Skeletal muscle cell (primary cell): Measurements from ENCODE around the gene CNTNAP5.

Source experiments
- DNase-seq: peaks from one replicate; pipeline ENCODE4 v3.0.0-alpha.2; 2010; ENCODE audit warnings: low read depth
- H3K4me3 ChIP-seq: 2 replicates; pipeline ENCODE4 v1.5.1; 2011; ENCODE audit warnings: low read depth, mild to moderate bottlenecking, control low read depth, low read length, moderate library complexity

CNTNAP5 gene

GRCh38 chr2:124025171-124025580 is at the start of gene CNTNAP5:
Gene CNTNAP5, plus strand, starts transcription at chr2:124025287. Its CDS starts 364 bp downstream, at chr2:124025651.
- DNase-seq = no peak
- peak within 1 kb of the TSS; percentile 29 for H3K4me3 ChIP-seq

- DNase-seq = no peak
These were observed 48.9 kb upstream of the CNTNAP5 start for GRCh38 chr2:123976054-123976648.

GRCh38 chr2:123993728-123994323 is 31.3 kb upstream of the CNTNAP5 start:
- DNase-seq = no peak
- no peak overlapping the region for H3K4me3 ChIP-seq

More at GRCh38 chr2:123976054-123976648, 48.9 kb upstream of the CNTNAP5 start:
- H3K4me3 ChIP-seq = no peak overlapping the region

GRCh38 chr2:123999681-124000080 is 25.4 kb upstream of the CNTNAP5 start:
- H3K4me3 ChIP-seq = no peak overlapping the region
- DNase-seq = no peak

- DNase-seq = peak; percentile 22
- no peak overlapping the region for H3K4me3 ChIP-seq
These were observed 23.2 kb upstream of the CNTNAP5 start for GRCh38 chr2:124001696-124002430.

GRCh38 chr2:124018890-124019289 is 6.2 kb upstream of the CNTNAP5 start:
- H3K4me3 ChIP-seq = no peak overlapping the region
- no peak for DNase-seq

GRCh38 chr2:124024561-124025170 is 421 bp upstream of the CNTNAP5 start:
- H3K4me3 ChIP-seq = peak overlapping the region; percentile 29
- no peak for DNase-seq

GRCh38 chr2:124025891-124026434 is 876 bp downstream of the CNTNAP5 start:
- H3K4me3 ChIP-seq = no peak overlapping the region
- DNase-seq = no peak

- DNase-seq = no peak
- H3K4me3 ChIP-seq = no peak overlapping the region
These were observed 1.4 kb downstream of the CNTNAP5 start for GRCh38 chr2:124026503-124026902.

- DNase-seq = no peak
- no peak overlapping the region for H3K4me3 ChIP-seq
These were observed 2.1 kb downstream of the CNTNAP5 start for GRCh38 chr2:124027182-124027581.

GRCh38 chr2:124032799-124033198 is 7.7 kb downstream of the CNTNAP5 start:
- DNase-seq = no peak
- H3K4me3 ChIP-seq = no peak overlapping the region

GRCh38 chr2:124034265-124034664 is 9.2 kb downstream of the CNTNAP5 start:
- H3K4me3 ChIP-seq = no peak overlapping the region
- DNase-seq = no peak

- no peak overlapping the region for H3K4me3 ChIP-seq
- no peak for DNase-seq
These were observed 9.9 kb downstream of the CNTNAP5 start for GRCh38 chr2:124035001-124035400.

GRCh38 chr2:124039032-124039431 is 13.9 kb downstream of the CNTNAP5 start:
- DNase-seq = no peak
- no peak overlapping the region for H3K4me3 ChIP-seq

- H3K4me3 ChIP-seq = no peak overlapping the region
- DNase-seq = no peak
These were observed 14.7 kb downstream of the CNTNAP5 start for GRCh38 chr2:124039762-124040291.

GRCh38 chr2:124045894-124046293 is 20.8 kb downstream of the CNTNAP5 start:
- no peak overlapping the region for H3K4me3 ChIP-seq
- DNase-seq = no peak

- H3K4me3 ChIP-seq = no peak overlapping the region
- DNase-seq = no peak
These were observed 21.2 kb downstream of the CNTNAP5 start for GRCh38 chr2:124046332-124046731.

GRCh38 chr2:124048102-124048501 is 23.0 kb downstream of the CNTNAP5 start:
- no peak for DNase-seq
- H3K4me3 ChIP-seq = no peak overlapping the region

- H3K4me3 ChIP-seq = no peak overlapping the region
- DNase-seq = no peak
These were observed 23.6 kb downstream of the CNTNAP5 start for GRCh38 chr2:124048664-124049063.

GRCh38 chr2:124049136-124049535 is 24.0 kb downstream of the CNTNAP5 start:
- no peak overlapping the region for H3K4me3 ChIP-seq
- DNase-seq = no peak
